GM12878 (cell line): Measurements from ENCODE around the gene SERINC5.

Experiments
- RUNX3 ChIP-seq: IDR thresholded peaks from 2 replicates; pipeline ENCODE4 v1.6.1; 2012; ENCODE audit warnings: low read length, inconsistent platforms
- YY1 ChIP-seq: IDR thresholded peaks from 2 replicates; pipeline ENCODE4 v1.6.1; 2011; ENCODE audit warnings: low read depth, mild to moderate bottlenecking, low read length
- TF ChIP-seq, protein P1 (sequence below), 3 experiments: IDR thresholded peaks in 2 of 3; conservative IDR thresholded peaks in 1 of 3; 2 replicates each; pipeline ENCODE4 v1.5.1; 2011; ENCODE audit warnings: low read depth in 3 of 3, low read length in 3 of 3, mild to moderate bottlenecking in 3 of 3, control low read depth in 2 of 3, moderate library complexity in 2 of 3, inconsistent platforms in 1 of 3, mixed read lengths in 1 of 3; ENCODE audit not compliant: control insufficient read depth in 2 of 3, insufficient read depth in 1 of 3; ENCODE audit errors: extremely low read depth in 1 of 3

DNA sequence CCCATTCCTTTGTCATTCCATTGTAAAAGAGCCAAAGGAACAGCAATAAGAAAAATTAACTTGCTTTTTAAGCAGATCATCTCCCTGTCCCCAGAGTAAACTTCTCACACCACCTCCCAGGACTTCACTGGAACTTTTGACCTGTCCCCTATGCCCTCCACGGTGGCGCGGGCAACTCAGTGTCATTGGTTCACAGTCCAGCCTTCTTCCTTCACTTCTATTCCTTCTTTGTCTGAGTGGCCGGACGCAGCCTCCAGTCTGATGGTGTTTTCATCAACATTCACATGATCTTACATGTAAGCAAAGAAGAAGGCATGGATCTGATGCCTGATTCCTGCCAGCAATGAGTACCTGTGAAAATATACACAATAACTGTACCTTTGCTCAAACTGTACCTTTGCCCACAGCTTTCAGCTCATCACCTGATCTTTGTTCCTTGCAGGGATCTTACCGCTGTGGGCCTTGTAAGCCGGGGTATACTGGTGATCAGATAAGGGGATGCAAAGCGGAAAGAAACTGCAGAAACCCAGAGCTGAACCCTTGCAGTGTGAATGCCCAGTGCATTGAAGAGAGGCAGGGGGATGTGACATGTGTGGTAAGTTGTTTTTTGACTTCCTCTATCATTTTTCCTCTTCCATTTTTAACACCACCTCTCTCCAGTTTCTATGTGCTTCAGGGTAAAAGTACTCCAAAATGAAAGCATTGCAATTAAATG lies 188.2 kb downstream of the SERINC5 start:
- no peak for TF ChIP-seq RUNX3
- TF ChIP-seq, protein P1, sequence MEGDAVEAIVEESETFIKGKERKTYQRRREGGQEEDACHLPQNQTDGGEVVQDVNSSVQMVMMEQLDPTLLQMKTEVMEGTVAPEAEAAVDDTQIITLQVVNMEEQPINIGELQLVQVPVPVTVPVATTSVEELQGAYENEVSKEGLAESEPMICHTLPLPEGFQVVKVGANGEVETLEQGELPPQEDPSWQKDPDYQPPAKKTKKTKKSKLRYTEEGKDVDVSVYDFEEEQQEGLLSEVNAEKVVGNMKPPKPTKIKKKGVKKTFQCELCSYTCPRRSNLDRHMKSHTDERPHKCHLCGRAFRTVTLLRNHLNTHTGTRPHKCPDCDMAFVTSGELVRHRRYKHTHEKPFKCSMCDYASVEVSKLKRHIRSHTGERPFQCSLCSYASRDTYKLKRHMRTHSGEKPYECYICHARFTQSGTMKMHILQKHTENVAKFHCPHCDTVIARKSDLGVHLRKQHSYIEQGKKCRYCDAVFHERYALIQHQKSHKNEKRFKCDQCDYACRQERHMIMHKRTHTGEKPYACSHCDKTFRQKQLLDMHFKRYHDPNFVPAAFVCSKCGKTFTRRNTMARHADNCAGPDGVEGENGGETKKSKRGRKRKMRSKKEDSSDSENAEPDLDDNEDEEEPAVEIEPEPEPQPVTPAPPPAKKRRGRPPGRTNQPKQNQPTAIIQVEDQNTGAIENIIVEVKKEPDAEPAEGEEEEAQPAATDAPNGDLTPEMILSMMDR (IDR thresholded peaks at IDR 0.05 in 2 of 3, conservative IDR thresholded peaks at IDR 0.05 in 1 of 3; ENCODE audit: control insufficient read depth in 2 of 3, extremely low read depth in 1 of 3, insufficient read depth in 1 of 3, low read depth in 3 of 3, low read length in 3 of 3) = no peak
- TF ChIP-seq YY1 = no peak
